Calu3 (cell line): ENCODE data around the gene BBX. TPM values are rescaled to one million over a fixed set of nuclear protein-coding genes. Genes with fewer than 3 reads are reported as not detected.

Source experiments
- BruUV-seq: library from RNA; stranded (reverse); fragments of 400-500 nt; replicated peaks from 2 replicates; lab custom pipeline; 2021; lab: Mats Ljungman, UMichigan
- CTCF ChIA-PET: fragments of 300-600 bp; sonication (Branson Sonifier 250); formaldehyde crosslinking; loops from one replicate; lab custom pipeline; 2022; ENCODE audit warnings: antibody characterized with exemption; lab: Charles Lee
- DNase-seq: peaks from one replicate; pipeline ENCODE4 v3.0.0; 2022
- H3K27ac Mint-ChIP-seq: one replicate; pipeline ENCODE4 v1.8.0; 2022; ENCODE audit warnings: mixed read lengths; ENCODE audit not compliant: unreplicated experiment
- H3K27me3 Mint-ChIP-seq: one replicate; pipeline ENCODE4 v1.8.0; 2022; ENCODE audit warnings: mixed read lengths; ENCODE audit not compliant: unreplicated experiment
- H3K36me3 Mint-ChIP-seq: one replicate; pipeline ENCODE4 v1.8.0; 2022; ENCODE audit warnings: mild to moderate bottlenecking, moderate library complexity, mixed read lengths; ENCODE audit not compliant: insufficient read depth, unreplicated experiment
- H3K4me1 Mint-ChIP-seq: one replicate; pipeline ENCODE4 v1.8.0; 2022; ENCODE audit warnings: mild to moderate bottlenecking, low read depth, mixed read lengths; ENCODE audit not compliant: unreplicated experiment
- H3K4me3 Mint-ChIP-seq: one replicate; pipeline ENCODE4 v1.8.0; 2022; ENCODE audit warnings: mild to moderate bottlenecking, low read depth, moderate library complexity, mixed read lengths; ENCODE audit not compliant: unreplicated experiment
- H3K9me3 Mint-ChIP-seq: one replicate; pipeline ENCODE4 v1.8.0; 2022; ENCODE audit warnings: low read depth, mixed read lengths; ENCODE audit not compliant: unreplicated experiment
- intact Hi-C: fragments of 100-400 bp; cut with micrococcal nuclease; formaldehyde crosslinking; loops from one replicate; pipeline ENCODE4 v1.10.0; 2022; ENCODE audit not compliant: unreplicated experiment
- total RNA-seq: library from RNA; stranded (reverse); gene quantifications from 2 replicates; pipeline ENCODE4 v1.2.3, GENCODE V29; 2022
- TF ChIP-seq, protein P1 (sequence below): fragments of 200-600 bp; IDR thresholded peaks from one replicate; pipeline ENCODE4 v1.8.0; 2022; ENCODE audit warnings: antibody characterized with exemption; ENCODE audit not compliant: unreplicated experiment

Gene BBX
- total RNA-seq, 1 experiment from 2014 or later = 66.9 TPM

- intact Hi-C loops = loop anchor here (5.0 to 10.0 kb wide), 3 partner anchors 103 to 288 kb away; no protein-coding TSS in a partner anchor
- CTCF ChIA-PET = interaction anchor here (0.6 to 0.7 kb wide), 4 partner anchors 14 to 462 kb away, joined by 6 to 9 read pairs (median 6); no protein-coding TSS in a partner anchor
- Mint-ChIP-seq H3K36me3 (peaks cover 41% of the 10 kb centered on the region), H3K27me3 (no peaks in the 10 kb centered on the region), H3K27ac (peak overlapping the region; percentile 94), H3K9me3 (no peaks in the 10 kb centered on the region), H3K4me3 (peak overlapping the region; percentile 98), H3K4me1 (no peaks in the 10 kb centered on the region)
- DNase-seq = peak; percentile 66
- TF ChIP-seq, protein P1, sequence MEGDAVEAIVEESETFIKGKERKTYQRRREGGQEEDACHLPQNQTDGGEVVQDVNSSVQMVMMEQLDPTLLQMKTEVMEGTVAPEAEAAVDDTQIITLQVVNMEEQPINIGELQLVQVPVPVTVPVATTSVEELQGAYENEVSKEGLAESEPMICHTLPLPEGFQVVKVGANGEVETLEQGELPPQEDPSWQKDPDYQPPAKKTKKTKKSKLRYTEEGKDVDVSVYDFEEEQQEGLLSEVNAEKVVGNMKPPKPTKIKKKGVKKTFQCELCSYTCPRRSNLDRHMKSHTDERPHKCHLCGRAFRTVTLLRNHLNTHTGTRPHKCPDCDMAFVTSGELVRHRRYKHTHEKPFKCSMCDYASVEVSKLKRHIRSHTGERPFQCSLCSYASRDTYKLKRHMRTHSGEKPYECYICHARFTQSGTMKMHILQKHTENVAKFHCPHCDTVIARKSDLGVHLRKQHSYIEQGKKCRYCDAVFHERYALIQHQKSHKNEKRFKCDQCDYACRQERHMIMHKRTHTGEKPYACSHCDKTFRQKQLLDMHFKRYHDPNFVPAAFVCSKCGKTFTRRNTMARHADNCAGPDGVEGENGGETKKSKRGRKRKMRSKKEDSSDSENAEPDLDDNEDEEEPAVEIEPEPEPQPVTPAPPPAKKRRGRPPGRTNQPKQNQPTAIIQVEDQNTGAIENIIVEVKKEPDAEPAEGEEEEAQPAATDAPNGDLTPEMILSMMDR = no peak
- no TSS peak for BruUV-seq
Observed at GRCh38 chr3:107524841-107525643, 2.3 kb downstream of the BBX start.

- TF ChIP-seq, protein P1 = no peak
- CTCF ChIA-PET = interaction anchor here (0.6 kb wide), 1 partner anchor 24 kb away, joined by 3 read pairs; no protein-coding TSS in a partner anchor
- no peaks in the 10 kb centered on the region for H3K27me3 Mint-ChIP-seq
- intact Hi-C loops = loop anchor here (10.0 kb wide), 1 partner anchor 251 kb away; no protein-coding TSS in a partner anchor
- H3K4me1 Mint-ChIP-seq = no peaks in the 10 kb centered on the region
- no TSS peak for BruUV-seq
- H3K36me3 Mint-ChIP-seq = peaks cover 41% of the 10 kb centered on the region
- no peaks in the 10 kb centered on the region for H3K9me3 Mint-ChIP-seq
- peak; percentile 44 for DNase-seq
- peak overlapping the region; percentile 90 for H3K27ac Mint-ChIP-seq
- H3K4me3 Mint-ChIP-seq = peak overlapping the region; percentile 98
Observed at GRCh38 chr3:107525644-107526305, 3.0 kb downstream of the BBX start.

GRCh38 chr3:107531917-107532469 lies 9.2 kb downstream of the BBX start:
- Mint-ChIP-seq H3K27ac (no peak overlapping the region), H3K27me3 (no peaks in the 10 kb centered on the region), H3K4me1 (no peaks in the 10 kb centered on the region), H3K9me3 (no peaks in the 10 kb centered on the region), H3K36me3 (no peaks in the 10 kb centered on the region), H3K4me3 (no peak overlapping the region)
- CTCF ChIA-PET = no interaction called here
- DNase-seq = no peak
- TF ChIP-seq, protein P1 = no peak
- intact Hi-C loops = no loop called here
- no TSS peak for BruUV-seq

GRCh38 chr3:107540857-107541256 lies 18.1 kb downstream of the BBX start:
- H3K9me3 Mint-ChIP-seq = no peaks in the 10 kb centered on the region
- no peak overlapping the region for H3K4me3 Mint-ChIP-seq
- intact Hi-C loops = no loop called here
- H3K27ac Mint-ChIP-seq = no peak overlapping the region
- CTCF ChIA-PET = no interaction called here
- no peaks in the 10 kb centered on the region for H3K36me3 Mint-ChIP-seq
- H3K4me1 Mint-ChIP-seq = no peaks in the 10 kb centered on the region
- BruUV-seq = no TSS peak
- no peak for DNase-seq
- TF ChIP-seq, protein P1 = no peak
- no peaks in the 10 kb centered on the region for H3K27me3 Mint-ChIP-seq
